ENCODE data around the gene DGKD.

Gene DGKD

DNA sequence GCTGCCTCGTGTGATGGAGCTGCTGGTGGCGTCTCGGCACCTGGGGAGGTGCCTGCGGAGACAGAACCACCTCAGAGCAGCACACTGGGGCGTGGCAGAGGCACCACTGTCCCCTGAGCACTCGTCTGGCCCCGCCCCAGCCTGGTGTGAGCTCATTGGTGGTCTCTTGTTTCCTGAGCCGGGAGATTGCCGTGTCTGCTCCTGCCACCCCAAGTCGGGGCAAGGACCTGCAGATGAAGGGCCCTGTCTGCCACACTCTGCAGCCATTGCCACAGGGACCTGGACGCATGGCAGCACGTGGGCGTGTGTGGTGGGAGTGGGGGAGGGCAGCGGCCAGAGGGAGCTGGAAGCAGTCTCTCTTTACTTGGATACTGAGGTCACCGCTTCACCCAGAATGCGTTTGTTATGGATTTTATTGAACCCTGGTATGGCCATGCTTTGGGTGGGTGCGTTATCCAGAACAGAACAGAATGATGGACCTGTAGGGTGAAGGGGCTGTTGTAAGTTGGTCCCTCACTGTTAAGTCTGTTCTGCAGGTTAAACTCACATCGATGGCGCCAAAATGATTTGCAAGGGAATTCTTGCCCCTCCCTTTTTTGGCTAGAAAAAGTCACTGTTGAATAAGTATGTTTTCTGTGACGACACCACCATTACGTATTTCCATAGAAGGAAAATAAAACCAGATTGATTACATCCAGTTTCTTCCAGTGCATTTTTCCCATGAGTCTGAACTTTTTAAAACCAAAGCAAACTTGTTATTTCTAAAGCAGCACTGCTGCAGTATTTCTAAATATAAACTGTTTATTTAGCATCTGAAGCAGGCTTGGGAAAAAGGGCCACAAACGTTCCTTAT lies 120.2 kb downstream of the DGKD start:
- no peak for DNase-seq (ENCODE audit: low read depth in 1 of 2, low spot score in 1 of 2)
- H3K4me3 ChIP-seq (replicated peaks; ENCODE audit: insufficient read depth, low read length), result no peak overlapping the region
- H3K27ac ChIP-seq (replicated peaks), result no peak overlapping the region
- H3K27me3 ChIP-seq (ENCODE audit: insufficient read depth, poor library complexity, severe bottlenecking), result no peaks in the 10 kb centered on the region
- no peak for TF ChIP-seq POLR2AphosphoS5 (IDR thresholded peaks at IDR 0.05; ENCODE audit: low read depth)
- TF ChIP-seq, protein P1, sequence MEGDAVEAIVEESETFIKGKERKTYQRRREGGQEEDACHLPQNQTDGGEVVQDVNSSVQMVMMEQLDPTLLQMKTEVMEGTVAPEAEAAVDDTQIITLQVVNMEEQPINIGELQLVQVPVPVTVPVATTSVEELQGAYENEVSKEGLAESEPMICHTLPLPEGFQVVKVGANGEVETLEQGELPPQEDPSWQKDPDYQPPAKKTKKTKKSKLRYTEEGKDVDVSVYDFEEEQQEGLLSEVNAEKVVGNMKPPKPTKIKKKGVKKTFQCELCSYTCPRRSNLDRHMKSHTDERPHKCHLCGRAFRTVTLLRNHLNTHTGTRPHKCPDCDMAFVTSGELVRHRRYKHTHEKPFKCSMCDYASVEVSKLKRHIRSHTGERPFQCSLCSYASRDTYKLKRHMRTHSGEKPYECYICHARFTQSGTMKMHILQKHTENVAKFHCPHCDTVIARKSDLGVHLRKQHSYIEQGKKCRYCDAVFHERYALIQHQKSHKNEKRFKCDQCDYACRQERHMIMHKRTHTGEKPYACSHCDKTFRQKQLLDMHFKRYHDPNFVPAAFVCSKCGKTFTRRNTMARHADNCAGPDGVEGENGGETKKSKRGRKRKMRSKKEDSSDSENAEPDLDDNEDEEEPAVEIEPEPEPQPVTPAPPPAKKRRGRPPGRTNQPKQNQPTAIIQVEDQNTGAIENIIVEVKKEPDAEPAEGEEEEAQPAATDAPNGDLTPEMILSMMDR (IDR thresholded peaks at IDR 0.05; ENCODE audit: insufficient read depth, low read length), result no peak
- TF ChIP-seq REST (IDR thresholded peaks at IDR 0.05; ENCODE audit: insufficient replicate concordance, low read depth), result no peak
- TF ChIP-seq GABPA (IDR thresholded peaks at IDR 0.05; ENCODE audit: low read depth), result no peak
- TF ChIP-seq SPI1 (IDR thresholded peaks at IDR 0.05; ENCODE audit: borderline replicate concordance, low read depth), result no peak

DNA sequence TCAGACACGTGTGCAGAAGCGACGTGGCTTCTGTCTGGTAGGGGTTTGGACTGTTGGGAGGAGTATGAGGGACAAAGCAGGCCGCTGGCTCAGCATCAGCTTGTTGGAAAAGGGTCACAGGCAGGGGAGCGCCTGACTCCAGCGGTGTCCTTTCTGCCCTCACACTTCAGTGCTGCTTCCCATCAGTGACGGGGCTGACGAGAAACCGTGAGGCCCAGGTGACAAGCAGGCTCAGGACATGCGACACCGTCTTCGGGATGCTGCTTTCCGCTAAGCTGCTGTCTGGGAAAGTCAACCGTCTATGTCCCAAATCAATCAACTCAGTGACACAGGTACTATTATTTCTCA lies 121.7 kb downstream of the DGKD start:
- H3K27me3 ChIP-seq (ENCODE audit: insufficient read depth, poor library complexity, severe bottlenecking), result no peaks in the 10 kb centered on the region
- no peak overlapping the region for H3K4me3 ChIP-seq (replicated peaks; ENCODE audit: insufficient read depth, low read length)
- H3K27ac ChIP-seq (replicated peaks), result no peak overlapping the region
- DNase-seq (ENCODE audit: low read depth in 1 of 2, low spot score in 1 of 2), result no peak
- no peak for TF ChIP-seq REST (IDR thresholded peaks at IDR 0.05; ENCODE audit: insufficient replicate concordance, low read depth)
- TF ChIP-seq, protein P1 (IDR thresholded peaks at IDR 0.05; ENCODE audit: insufficient read depth, low read length), result no peak
- no peak for TF ChIP-seq POLR2AphosphoS5 (IDR thresholded peaks at IDR 0.05; ENCODE audit: low read depth)
- TF ChIP-seq GABPA (IDR thresholded peaks at IDR 0.05; ENCODE audit: low read depth), result no peak
- no peak for TF ChIP-seq SPI1 (IDR thresholded peaks at IDR 0.05; ENCODE audit: borderline replicate concordance, low read depth)

DNA sequence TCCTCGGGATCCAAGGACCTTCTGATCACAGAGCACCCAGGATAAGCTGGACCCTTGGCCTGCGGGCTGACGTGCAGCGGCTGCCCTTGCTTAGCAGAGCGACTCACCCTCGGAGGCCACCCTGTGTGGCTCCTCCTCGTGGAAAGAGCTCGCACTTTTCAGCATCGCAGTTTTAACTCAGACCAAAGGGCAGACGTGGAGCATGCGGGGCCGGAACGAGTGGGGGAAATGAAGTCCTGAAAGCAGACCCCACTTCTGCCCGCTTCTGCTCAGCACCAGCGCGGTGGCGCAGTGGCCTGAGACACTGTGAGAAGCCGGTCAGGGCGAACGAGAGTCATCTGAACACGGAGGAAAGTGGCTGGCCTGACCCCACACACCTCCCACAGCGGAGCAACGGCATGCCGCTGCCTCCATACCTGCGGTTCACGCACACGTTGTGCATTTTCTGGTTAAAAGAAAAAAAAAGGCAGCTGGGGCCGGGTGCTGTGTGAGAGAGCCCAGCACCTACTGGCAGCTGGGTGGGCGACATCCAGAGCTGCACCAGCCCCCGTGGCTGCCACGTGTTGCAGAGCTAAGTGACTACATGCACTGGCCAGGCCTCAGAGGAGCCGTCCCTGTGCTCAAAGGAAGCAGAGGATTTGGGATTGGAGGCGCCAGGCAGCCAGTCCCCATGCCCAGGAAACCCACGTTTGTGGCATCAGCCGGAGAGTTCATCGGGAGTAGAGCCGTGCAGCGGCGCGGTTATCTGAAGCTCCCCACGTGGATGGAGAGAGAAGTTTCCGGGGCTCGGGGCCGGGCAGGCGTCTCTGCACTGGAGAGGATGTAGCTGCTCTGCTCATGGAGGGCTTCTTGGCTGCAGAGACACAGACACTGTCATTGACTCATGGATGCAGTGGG lies 122.6 kb downstream of the DGKD start:
- no peak for DNase-seq (ENCODE audit: low read depth in 1 of 2, low spot score in 1 of 2)
- no peak overlapping the region for H3K27ac ChIP-seq (replicated peaks)
- H3K27me3 ChIP-seq (ENCODE audit: insufficient read depth, poor library complexity, severe bottlenecking), result no peaks in the 10 kb centered on the region
- no peak for TF ChIP-seq GABPA (IDR thresholded peaks at IDR 0.05; ENCODE audit: low read depth)
- TF ChIP-seq POLR2AphosphoS5 (IDR thresholded peaks at IDR 0.05; ENCODE audit: low read depth), result no peak
- TF ChIP-seq, protein P1 (IDR thresholded peaks at IDR 0.05; ENCODE audit: insufficient read depth, low read length), result no peak
- TF ChIP-seq REST (IDR thresholded peaks at IDR 0.05; ENCODE audit: insufficient replicate concordance, low read depth), result no peak
- TF ChIP-seq SPI1 (IDR thresholded peaks at IDR 0.05; ENCODE audit: borderline replicate concordance, low read depth), result no peak
- no peak overlapping the region for H3K4me3 ChIP-seq (replicated peaks; ENCODE audit: insufficient read depth, low read length)
